Gastroesophageal sphincter (tissue), 4 donors: Measurements from ENCODE around the gene MYCBP. TPM values are rescaled to one million over a fixed set of nuclear protein-coding genes. Genes with fewer than 3 reads are reported as not detected.

Experiments used
- ATAC-seq: fragments of 150-250 bp; one replicate; pipeline ENCODE4 v1.9.1; 2016; ENCODE audit warnings: mild to moderate bottlenecking, moderate library complexity
- H3K27ac ChIP-seq, 4 donors: fragments of 200-600 bp; sonication (generic) in 3 of 4; 1 replicate in 3 of 4; 2 replicates in 1 of 4; pipeline ENCODE4 v1.5.1; 2016 to 2019
- H3K27me3 ChIP-seq: fragments of 200-600 bp; sonication (generic); one replicate; pipeline ENCODE4 v1.5.1; 2019
- H3K36me3 ChIP-seq, 2 donors: fragments of 200-600 bp; sonication (generic); one replicate each; pipeline ENCODE4 v1.5.1; 2019; ENCODE audit warnings: control low read depth in 1 of 2
- H3K4me1 ChIP-seq, 3 donors: fragments of 200-600 bp; sonication (generic); 1 replicate in 2 of 3; 2 replicates in 1 of 3; pipeline ENCODE4 v1.5.1; 2016 to 2019; ENCODE audit warnings: control low read depth in 2 of 3
- H3K4me3 ChIP-seq, 2 donors: fragments of 200-600 bp; sonication (generic); one replicate each; pipeline ENCODE4 v1.5.1; 2019; ENCODE audit warnings: mild to moderate bottlenecking in 1 of 2, moderate library complexity in 1 of 2
- H3K9me3 ChIP-seq, 3 donors: fragments of 200-600 bp; sonication (generic); one replicate each; pipeline ENCODE4 v1.5.1; 2017 to 2019; ENCODE audit warnings: control low read depth in 2 of 3
- EP300 ChIP-seq: sonication (generic); formaldehyde crosslinking; IDR thresholded peaks from one replicate; pipeline ENCODE4 v1.6.1; 2017; ENCODE audit warnings: antibody characterized with exemption, mild to moderate bottlenecking
- POLR2A ChIP-seq, 2 donors: fragments of 450-650 bp; IDR thresholded peaks; one replicate each; pipeline ENCODE4 v1.6.1; 2017; ENCODE audit warnings: antibody characterized with exemption in 2 of 2, mild to moderate bottlenecking in 2 of 2, moderate library complexity in 1 of 2
- POLR2AphosphoS5 ChIP-seq: sonication (generic); formaldehyde crosslinking; IDR thresholded peaks from one replicate; pipeline ENCODE4 v1.6.1; 2017; ENCODE audit warnings: antibody characterized with exemption
- WGBS, 2 donors: methylation state at CpG; one replicate each; pipeline ENCODE4 v1.1.5; 2018; ENCODE audit warnings: low coverage in 1 of 2; 5-methylcytosine and 5-hydroxymethylcytosine counted together
- total RNA-seq, 4 donors: library from RNA; depleted of rRNA; stranded (reverse); fragments of >200 nt; gene quantifications; one replicate each; pipeline ENCODE4 v1.1.0, GENCODE V29; 2016
- TF ChIP-seq, protein P1 (sequence below), 4 experiments: fragments of 200-600 bp in 2 of 4; fragments of 450-650 bp in 2 of 4; sonication (generic) in 1 of 4; IDR thresholded peaks; one replicate each; pipeline ENCODE4 v1.5.1; 2017 to 2019; ENCODE audit warnings: antibody characterized with exemption in 4 of 4, mild to moderate bottlenecking in 2 of 4, moderate library complexity in 2 of 4

The MYCBP gene
- total RNA-seq, 4 donors from 2014 or later: 19.3 to 25.8 (median 21.5) TPM

DNA sequence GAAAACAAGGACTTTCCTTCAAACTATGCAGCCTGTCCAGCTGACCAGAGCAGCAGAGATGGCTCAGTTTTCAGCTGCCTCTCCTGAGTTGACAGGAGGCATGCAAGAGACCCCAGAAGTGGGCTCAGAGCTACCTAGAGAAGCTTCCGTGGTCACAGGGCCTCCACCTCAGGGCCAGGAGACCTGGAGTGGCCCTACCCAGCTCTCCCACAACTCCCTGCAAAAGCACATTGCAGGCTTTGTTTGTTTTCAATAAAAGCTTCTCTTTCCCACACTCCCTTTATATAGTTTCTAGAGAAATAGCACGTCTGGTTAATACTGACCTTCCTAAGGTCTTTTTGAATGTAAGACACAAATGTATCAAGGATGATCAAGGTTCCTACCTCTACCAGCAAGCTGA, 53.6 kb downstream of the MYCBP start:
- peaks cover 80% of the 10 kb centered on the region for H3K27me3 ChIP-seq
- peaks cover 0 to 16% (median 0%) of the 10 kb centered on the region in 3 donors for H3K9me3 ChIP-seq
- ATAC-seq: no peak
- H3K27ac ChIP-seq: no peak overlapping the region
- TF ChIP-seq EP300: no peak
- TF ChIP-seq POLR2A (IDR thresholded peaks at IDR 0.05): no peak
- TF ChIP-seq, protein P1, sequence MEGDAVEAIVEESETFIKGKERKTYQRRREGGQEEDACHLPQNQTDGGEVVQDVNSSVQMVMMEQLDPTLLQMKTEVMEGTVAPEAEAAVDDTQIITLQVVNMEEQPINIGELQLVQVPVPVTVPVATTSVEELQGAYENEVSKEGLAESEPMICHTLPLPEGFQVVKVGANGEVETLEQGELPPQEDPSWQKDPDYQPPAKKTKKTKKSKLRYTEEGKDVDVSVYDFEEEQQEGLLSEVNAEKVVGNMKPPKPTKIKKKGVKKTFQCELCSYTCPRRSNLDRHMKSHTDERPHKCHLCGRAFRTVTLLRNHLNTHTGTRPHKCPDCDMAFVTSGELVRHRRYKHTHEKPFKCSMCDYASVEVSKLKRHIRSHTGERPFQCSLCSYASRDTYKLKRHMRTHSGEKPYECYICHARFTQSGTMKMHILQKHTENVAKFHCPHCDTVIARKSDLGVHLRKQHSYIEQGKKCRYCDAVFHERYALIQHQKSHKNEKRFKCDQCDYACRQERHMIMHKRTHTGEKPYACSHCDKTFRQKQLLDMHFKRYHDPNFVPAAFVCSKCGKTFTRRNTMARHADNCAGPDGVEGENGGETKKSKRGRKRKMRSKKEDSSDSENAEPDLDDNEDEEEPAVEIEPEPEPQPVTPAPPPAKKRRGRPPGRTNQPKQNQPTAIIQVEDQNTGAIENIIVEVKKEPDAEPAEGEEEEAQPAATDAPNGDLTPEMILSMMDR (IDR thresholded peaks at IDR 0.05): no peak
- TF ChIP-seq POLR2AphosphoS5: no peak
- no peak overlapping the region for H3K4me3 ChIP-seq
- H3K36me3 ChIP-seq: no peaks in the 10 kb centered on the region
- H3K4me1 ChIP-seq: peaks cover 0 to 21% (median 0%) of the 10 kb centered on the region in 3 donors
- 62 to 80% methylated on average over 1 of the region's 2 CpGs for WGBS, 2 donors

DNA sequence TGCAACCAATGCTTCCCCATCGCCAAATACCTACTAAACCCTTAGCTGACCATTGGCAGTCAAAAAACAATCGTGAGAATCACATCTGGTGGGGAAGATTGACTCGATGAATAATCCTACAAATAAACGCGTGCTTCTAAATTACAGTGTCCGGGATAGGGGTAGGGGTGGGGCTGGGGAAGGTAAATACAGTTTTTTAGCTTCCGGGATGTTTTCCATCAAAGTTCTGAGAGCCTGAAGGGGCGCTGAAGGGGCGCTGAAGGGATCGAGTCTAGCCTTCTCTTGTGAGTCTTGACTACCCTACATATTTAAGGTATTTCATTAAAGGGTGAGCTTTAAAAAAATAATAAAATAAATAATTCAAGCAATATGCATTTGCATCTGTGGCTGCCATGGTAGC, 54.1 kb downstream of the MYCBP start:
- TF ChIP-seq, protein P1 (IDR thresholded peaks at IDR 0.05): no peak
- TF ChIP-seq POLR2AphosphoS5: no peak
- no peak for TF ChIP-seq POLR2A (IDR thresholded peaks at IDR 0.05)
- no peak for TF ChIP-seq EP300
- 30 to 44% methylated on average over 3 to 10 of the region's 10 CpGs for WGBS, 2 donors

DNA sequence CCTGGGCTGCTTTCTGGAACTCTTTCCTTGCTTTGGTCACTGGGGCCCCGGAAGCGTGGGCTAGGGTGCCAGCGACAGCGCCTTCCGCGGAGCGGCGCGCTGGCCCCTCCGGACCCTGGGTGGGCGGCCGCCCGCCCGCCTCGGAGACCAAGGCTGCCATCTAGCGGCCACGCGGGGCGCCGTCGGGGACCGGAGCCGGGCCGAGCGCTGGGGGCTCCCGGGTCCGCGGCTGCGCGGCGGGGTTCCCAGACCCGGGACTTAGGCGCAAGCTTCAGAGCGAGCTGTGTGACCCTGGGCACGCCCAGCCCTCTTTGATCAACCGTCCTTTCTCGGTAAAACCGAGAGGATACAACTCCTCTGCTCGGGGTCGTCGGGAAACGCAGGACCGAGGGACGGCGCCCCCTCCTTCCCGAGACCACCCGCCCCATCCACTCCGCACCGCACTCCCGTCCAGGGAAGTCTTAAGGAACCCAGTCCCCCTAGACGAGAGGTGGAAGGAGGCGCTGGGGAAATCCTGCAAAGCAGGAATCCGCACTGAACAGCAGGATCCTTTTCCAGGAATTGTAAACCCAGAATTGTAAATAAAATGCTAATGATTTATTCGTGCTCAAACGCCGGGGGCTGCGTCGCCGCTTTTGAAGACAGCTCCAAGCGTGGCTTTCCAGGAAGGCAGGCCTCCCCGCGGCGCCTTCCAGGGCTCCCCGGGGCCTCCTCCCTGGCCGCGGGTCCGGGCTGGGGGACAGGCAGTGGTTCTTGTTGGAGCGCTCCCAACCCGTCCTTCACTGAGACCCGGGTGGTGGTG, 54.8 kb downstream of the MYCBP start:
- WGBS, 2 donors: 0 to 3% methylated on average over 2 to 18 of the region's 70 CpGs
- peak overlapping the region in 1 of 2 donors; percentile 38 for H3K4me3 ChIP-seq
- H3K27me3 ChIP-seq: peaks cover 92% of the 10 kb centered on the region

More for the DNA sequence above, 54.1 kb downstream of the MYCBP start:
- Histone ChIP-seq H3K27ac (no peak overlapping the region), H3K9me3 (peaks cover 0 to 20% (median 0%) of the 10 kb centered on the region in 3 donors), H3K4me3 (no peak overlapping the region), H3K27me3 (peaks cover 85% of the 10 kb centered on the region), H3K4me1 (peaks cover 0 to 21% (median 0%) of the 10 kb centered on the region in 3 donors), H3K36me3 (no peaks in the 10 kb centered on the region)
- no peak for ATAC-seq

DNA sequence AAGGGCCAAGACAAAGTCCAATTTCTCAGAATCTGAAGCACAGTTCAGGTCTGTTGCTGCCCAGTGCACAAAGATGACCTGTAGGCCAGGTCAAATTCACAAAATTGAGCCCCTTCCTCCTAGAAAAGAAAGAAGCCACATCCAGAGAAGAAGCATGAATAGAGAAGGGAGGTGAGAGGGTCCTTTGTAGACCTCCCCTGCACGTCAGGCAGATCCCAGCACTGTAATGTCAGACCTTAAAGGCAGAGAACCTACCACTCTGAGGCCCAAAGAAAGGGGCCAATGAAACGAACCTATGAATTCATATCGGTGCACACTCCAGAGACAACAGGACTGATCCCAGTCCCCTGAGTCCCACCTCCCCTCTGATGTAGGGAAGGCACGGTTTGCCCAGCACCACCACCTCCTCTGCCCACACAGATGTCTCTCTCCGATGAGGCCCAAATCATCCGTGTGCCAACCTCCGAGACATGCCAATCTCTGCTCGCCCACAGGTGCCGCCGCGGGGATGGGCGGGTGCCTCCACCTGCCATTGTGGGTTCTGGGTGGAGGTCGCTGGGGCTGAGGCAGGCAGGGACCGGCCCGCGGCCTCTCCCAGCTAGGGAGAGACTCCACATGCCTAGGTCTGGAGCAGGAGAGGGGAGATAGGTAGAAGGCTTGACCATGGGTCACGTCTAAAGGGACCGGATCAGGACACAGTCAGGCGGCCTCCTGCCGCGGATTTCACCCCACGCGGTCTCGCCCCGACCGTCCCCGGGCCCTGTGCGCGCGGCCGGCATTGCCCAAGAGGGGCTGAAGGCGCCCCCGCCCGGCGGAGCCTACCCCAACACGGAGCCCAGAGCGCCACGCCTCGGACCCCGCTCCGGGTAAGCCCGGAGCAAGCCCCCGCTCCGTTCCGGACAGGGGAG, 55.6 kb downstream of the MYCBP start:
- Histone ChIP-seq H3K27ac (no peak overlapping the region), H3K9me3 (peaks cover 0 to 31% (median 0%) of the 10 kb centered on the region in 3 donors), H3K4me1 (peaks cover 0 to 21% (median 0%) of the 10 kb centered on the region in 3 donors), H3K4me3 (peak overlapping the region in 1 of 2 donors; percentile 38), H3K36me3 (no peaks in the 10 kb centered on the region), H3K27me3 (peaks cover 90% of the 10 kb centered on the region)
- no peak for ATAC-seq
- 72 to 80% methylated on average over 2 to 3 of the region's 45 CpGs for WGBS, 2 donors
- TF ChIP-seq POLR2A (IDR thresholded peaks at IDR 0.05) (no peak), EP300 (no peak), POLR2AphosphoS5 (no peak)
- TF ChIP-seq, protein P1 (IDR thresholded peaks at IDR 0.05): no peak

More for the DNA sequence above, 54.8 kb downstream of the MYCBP start:
- ATAC-seq: peak; percentile 61
- Histone ChIP-seq H3K36me3 (no peaks in the 10 kb centered on the region), H3K4me1 (peaks cover 0 to 21% (median 0%) of the 10 kb centered on the region in 3 donors), H3K27ac (no peak overlapping the region), H3K9me3 (peaks cover 0 to 27% (median 0%) of the 10 kb centered on the region in 3 donors)
- TF ChIP-seq, protein P1 (IDR thresholded peaks at IDR 0.05): peak in 3 of 4 experiments; percentile 47 to 82 (median 63)
- TF ChIP-seq POLR2A (IDR thresholded peaks at IDR 0.05) (no peak), POLR2AphosphoS5 (no peak), EP300 (no peak)
